ENCODE results near the gene PPIL3.

PPIL3 gene

GRCh38 chr2:200834701-200835100, 54.2 kb downstream of the PPIL3 start:
- no peak for DNase-seq
- Histone ChIP-seq H3K4me1 (ENCODE audit: control extremely low read depth in 1 of 4, control insufficient read depth in 4 of 4, insufficient read depth in 4 of 4, low read length in 3 of 4) (no peaks in the 10 kb centered on the region), H3K27ac (ENCODE audit: insufficient read depth in 1 of 2, low read depth in 1 of 2, low read length in 2 of 2, poor library complexity in 1 of 2, severe bottlenecking in 2 of 2) (no peak overlapping the region), H3K9me3 (ENCODE audit: control extremely low read depth in 1 of 5, control insufficient read depth in 4 of 5, insufficient read depth in 2 of 5, low read depth in 1 of 5, low read length in 4 of 5) (peaks cover 0 to 10% (median 6%) of the 10 kb centered on the region in 5 experiments), H3K4me3 (ENCODE audit: control insufficient read depth in 1 of 7, extremely low read depth in 1 of 7, insufficient read depth in 4 of 7, low read depth in 2 of 7, low read length in 6 of 7) (no peak overlapping the region), H3K27me3 (replicated peaks in 2 of 5; ENCODE audit: control insufficient read depth in 4 of 5, insufficient read depth in 5 of 5, low read length in 4 of 5) (no peaks in the 10 kb centered on the region), H3K36me3 (ENCODE audit: control insufficient read depth in 4 of 4, insufficient read depth in 4 of 4, low read length in 3 of 4) (no peaks in the 10 kb centered on the region)
- POLR2A ChIA-PET: no interaction called here
- CTCF ChIA-PET: no interaction called here
- WGBS (ENCODE audit: insufficient coverage): 100% methylated on average over 3 of the region's 4 CpGs

- DNase-seq: no peak
- no peak overlapping the region for H3K4me3 ChIP-seq (ENCODE audit: control insufficient read depth in 1 of 7, extremely low read depth in 1 of 7, insufficient read depth in 4 of 7, low read depth in 2 of 7, low read length in 6 of 7)
- ChIA-PET POLR2A (interaction anchor here (0.7 kb wide), 1 partner anchor 24 kb away, joined by 4 read pairs; no protein-coding TSS in a partner anchor), CTCF (interaction anchor here (1.0 to 1.4 kb wide), 3 partner anchors 10 to 27 kb away, joined by 3 to 6 read pairs (median 4); no protein-coding TSS in a partner anchor)
- no peak overlapping the region for H3K27ac ChIP-seq (ENCODE audit: insufficient read depth in 1 of 2, low read depth in 1 of 2, low read length in 2 of 2, poor library complexity in 1 of 2, severe bottlenecking in 2 of 2)
- 100% methylated on average over 1 of the region's 2 CpGs for WGBS (ENCODE audit: insufficient coverage)
- H3K36me3 ChIP-seq (ENCODE audit: control insufficient read depth in 4 of 4, insufficient read depth in 4 of 4, low read length in 3 of 4): peaks cover 0 to 3% (median under 1%) of the 10 kb centered on the region in 4 experiments
- no peaks in the 10 kb centered on the region for H3K27me3 ChIP-seq (replicated peaks in 2 of 5; ENCODE audit: control insufficient read depth in 4 of 5, insufficient read depth in 5 of 5, low read length in 4 of 5)
- H3K4me1 ChIP-seq (ENCODE audit: control extremely low read depth in 1 of 4, control insufficient read depth in 4 of 4, insufficient read depth in 4 of 4, low read length in 3 of 4): no peaks in the 10 kb centered on the region
- H3K9me3 ChIP-seq (ENCODE audit: control extremely low read depth in 1 of 5, control insufficient read depth in 4 of 5, insufficient read depth in 2 of 5, low read depth in 1 of 5, low read length in 4 of 5): no peaks in the 10 kb centered on the region
These were observed 59.6 kb downstream of the PPIL3 start for GRCh38 chr2:200829258-200829655.

GRCh38 chr2:200828572-200829257, 60.2 kb downstream of the PPIL3 start:
- no peaks in the 10 kb centered on the region for H3K9me3 ChIP-seq (ENCODE audit: control extremely low read depth in 1 of 5, control insufficient read depth in 4 of 5, insufficient read depth in 2 of 5, low read depth in 1 of 5, low read length in 4 of 5)
- H3K36me3 ChIP-seq (ENCODE audit: control insufficient read depth in 4 of 4, insufficient read depth in 4 of 4, low read length in 3 of 4): peaks cover 0 to 3% (median under 1%) of the 10 kb centered on the region in 4 experiments
- POLR2A ChIA-PET: interaction anchor here (0.7 kb wide), 1 partner anchor 24 kb away, joined by 4 read pairs; no protein-coding TSS in a partner anchor
- H3K4me1 ChIP-seq (ENCODE audit: control extremely low read depth in 1 of 4, control insufficient read depth in 4 of 4, insufficient read depth in 4 of 4, low read length in 3 of 4): no peaks in the 10 kb centered on the region
- WGBS (ENCODE audit: insufficient coverage): 98% methylated on average over 8 of the region's 9 CpGs
- H3K4me3 ChIP-seq (ENCODE audit: control insufficient read depth in 1 of 7, extremely low read depth in 1 of 7, insufficient read depth in 4 of 7, low read depth in 2 of 7, low read length in 6 of 7): no peak overlapping the region
- H3K27ac ChIP-seq (ENCODE audit: insufficient read depth in 1 of 2, low read depth in 1 of 2, low read length in 2 of 2, poor library complexity in 1 of 2, severe bottlenecking in 2 of 2): no peak overlapping the region
- DNase-seq: no peak
- H3K27me3 ChIP-seq (replicated peaks in 2 of 5; ENCODE audit: control insufficient read depth in 4 of 5, insufficient read depth in 5 of 5, low read length in 4 of 5): no peaks in the 10 kb centered on the region
- CTCF ChIA-PET: interaction anchor here (0.8 to 2.0 kb wide), 7 partner anchors 11 to 31 kb away, joined by 3 to 8 read pairs (median 4); no protein-coding TSS in a partner anchor

GRCh38 chr2:200828104-200828503, 60.8 kb downstream of the PPIL3 start:
- CTCF ChIA-PET: interaction anchor here (0.8 to 2.0 kb wide), 7 partner anchors 10 to 31 kb away, joined by 3 to 8 read pairs (median 3); no protein-coding TSS in a partner anchor
- Histone ChIP-seq H3K27me3 (replicated peaks in 2 of 5; ENCODE audit: control insufficient read depth in 4 of 5, insufficient read depth in 5 of 5, low read length in 4 of 5) (no peaks in the 10 kb centered on the region), H3K27ac (ENCODE audit: insufficient read depth in 1 of 2, low read depth in 1 of 2, low read length in 2 of 2, poor library complexity in 1 of 2, severe bottlenecking in 2 of 2) (no peak overlapping the region), H3K9me3 (ENCODE audit: control extremely low read depth in 1 of 5, control insufficient read depth in 4 of 5, insufficient read depth in 2 of 5, low read depth in 1 of 5, low read length in 4 of 5) (no peaks in the 10 kb centered on the region), H3K4me3 (ENCODE audit: control insufficient read depth in 1 of 7, extremely low read depth in 1 of 7, insufficient read depth in 4 of 7, low read depth in 2 of 7, low read length in 6 of 7) (no peak overlapping the region), H3K36me3 (ENCODE audit: control insufficient read depth in 4 of 4, insufficient read depth in 4 of 4, low read length in 3 of 4) (peaks cover 0 to 3% (median under 1%) of the 10 kb centered on the region in 4 experiments), H3K4me1 (ENCODE audit: control extremely low read depth in 1 of 4, control insufficient read depth in 4 of 4, insufficient read depth in 4 of 4, low read length in 3 of 4) (no peaks in the 10 kb centered on the region)
- 100% methylated on average over 1 of the region's 2 CpGs for WGBS (ENCODE audit: insufficient coverage)
- no peak for DNase-seq
- POLR2A ChIA-PET: no interaction called here

GRCh38 chr2:200821686-200822245, 67.1 kb downstream of the PPIL3 start:
- ChIA-PET POLR2A (no interaction called here), CTCF (no interaction called here)
- H3K9me3 ChIP-seq (ENCODE audit: control extremely low read depth in 1 of 5, control insufficient read depth in 4 of 5, insufficient read depth in 2 of 5, low read depth in 1 of 5, low read length in 4 of 5): no peaks in the 10 kb centered on the region
- H3K36me3 ChIP-seq (ENCODE audit: control insufficient read depth in 4 of 4, insufficient read depth in 4 of 4, low read length in 3 of 4): peaks cover 24 to 53% (median 42%) of the 10 kb centered on the region in 4 experiments
- DNase-seq: no peak
- WGBS (ENCODE audit: insufficient coverage): 98% methylated on average over 5 of the region's 6 CpGs
- no peaks in the 10 kb centered on the region for H3K4me1 ChIP-seq (ENCODE audit: control extremely low read depth in 1 of 4, control insufficient read depth in 4 of 4, insufficient read depth in 4 of 4, low read length in 3 of 4)
- H3K27me3 ChIP-seq (replicated peaks in 2 of 5; ENCODE audit: control insufficient read depth in 4 of 5, insufficient read depth in 5 of 5, low read length in 4 of 5): no peaks in the 10 kb centered on the region
- no peak overlapping the region for H3K4me3 ChIP-seq (ENCODE audit: control insufficient read depth in 1 of 7, extremely low read depth in 1 of 7, insufficient read depth in 4 of 7, low read depth in 2 of 7, low read length in 6 of 7)
- no peak overlapping the region for H3K27ac ChIP-seq (ENCODE audit: insufficient read depth in 1 of 2, low read depth in 1 of 2, low read length in 2 of 2, poor library complexity in 1 of 2, severe bottlenecking in 2 of 2)
